GM21526 (cell line): ENCODE data around the gene FGF5.

Experiments
- ATAC-seq: cut with Tn5 transposase; IDR thresholded peaks from one replicate; pipeline ENCODE4 v1.9.1; 2021; ENCODE audit warnings: moderate library complexity; ENCODE audit not compliant: unreplicated experiment, low FRiP score

The FGF5 gene

DNA sequence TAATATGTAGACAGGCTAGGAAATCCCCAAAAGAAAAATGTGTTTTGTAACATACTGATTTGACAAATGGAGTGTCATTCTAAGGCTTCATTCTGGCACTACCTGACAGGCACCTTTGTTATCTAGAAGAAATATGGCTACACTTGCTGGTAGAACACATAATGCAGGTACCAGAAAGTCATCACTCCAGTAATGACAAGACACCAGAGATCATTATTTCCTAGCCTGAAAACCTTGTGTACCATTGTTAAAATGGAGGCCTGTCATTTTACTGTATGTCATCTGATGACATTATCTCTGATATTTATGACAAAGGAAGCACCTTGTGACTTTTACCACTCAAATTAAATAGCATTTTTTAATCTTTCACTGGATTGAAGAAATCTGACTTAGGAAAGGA is 13.5 kb upstream of the FGF5 start:
- no peak for ATAC-seq

DNA sequence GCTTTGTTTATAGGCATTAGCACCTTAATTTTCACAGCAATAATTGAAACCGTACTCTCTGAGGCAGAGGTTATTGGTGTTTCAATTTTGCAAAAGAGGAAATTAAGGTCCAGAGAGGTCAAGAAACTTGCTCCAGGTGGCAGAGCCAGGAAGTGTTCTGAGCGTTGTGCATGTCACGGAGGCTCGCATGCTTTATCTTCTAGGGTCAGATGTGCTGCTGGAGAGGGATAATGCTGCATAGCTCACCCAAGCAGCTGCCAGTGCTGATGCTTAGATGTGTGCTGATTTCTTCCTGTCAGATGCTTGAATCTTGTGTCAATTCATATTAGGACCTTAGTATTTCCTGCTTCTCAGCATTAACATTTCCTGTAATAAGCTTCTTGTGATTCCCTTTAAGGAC is 13.0 kb upstream of the FGF5 start:
- ATAC-seq = no peak

DNA sequence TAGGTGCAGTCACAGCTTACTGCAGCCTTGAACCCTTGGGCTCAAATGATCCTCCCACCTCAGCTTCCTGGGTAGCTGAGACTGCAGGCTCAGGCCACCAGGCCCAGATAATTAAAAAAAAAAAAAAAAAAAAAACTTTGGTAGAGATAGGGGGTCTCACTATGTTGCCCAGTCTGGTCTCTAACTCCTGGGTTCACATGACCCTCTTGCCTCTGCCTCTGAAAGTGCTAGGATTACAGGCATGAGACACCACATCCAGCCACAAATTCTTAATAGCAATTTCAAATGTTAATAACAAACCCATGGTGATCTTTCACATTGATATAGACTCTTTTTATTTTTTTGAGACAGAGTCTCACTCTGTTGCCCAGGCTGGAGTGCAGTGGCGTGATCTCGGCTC is 12.3 kb upstream of the FGF5 start:
- ATAC-seq = no peak

DNA sequence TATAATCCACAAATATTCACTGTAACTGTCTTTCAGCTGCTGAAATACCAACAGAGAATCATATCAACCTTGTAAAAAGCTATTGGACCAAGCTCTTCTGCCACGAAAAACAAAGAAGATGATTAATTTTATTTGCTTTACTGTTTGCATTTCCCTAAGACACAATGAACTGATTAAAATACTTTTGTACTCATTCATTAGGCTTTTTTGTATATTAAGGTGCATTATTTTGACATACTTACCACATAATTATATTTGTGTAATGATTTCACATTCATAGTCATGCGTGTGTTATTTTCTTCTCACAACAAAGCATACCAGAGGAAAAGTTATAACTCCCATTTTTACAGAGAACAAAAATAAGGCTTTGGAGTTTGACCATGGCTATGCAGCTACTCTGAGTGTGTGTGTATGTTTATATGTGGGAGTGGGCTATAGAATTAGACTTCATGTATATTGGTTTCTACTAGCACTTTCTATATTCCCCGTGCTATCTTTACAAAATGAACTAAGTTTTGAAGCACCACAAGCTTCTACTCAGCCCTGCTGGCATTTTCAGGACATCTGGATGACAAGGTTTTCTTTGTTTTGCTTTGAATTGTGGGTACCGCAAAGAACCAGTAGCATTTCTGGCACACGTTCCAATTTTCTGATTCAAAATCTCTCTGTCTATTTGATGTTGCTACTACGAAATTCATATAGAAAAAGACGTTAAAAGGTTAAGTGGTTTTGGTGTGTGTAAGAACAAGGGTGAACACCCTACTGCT is 11.0 kb upstream of the FGF5 start:
- ATAC-seq = no peak

DNA sequence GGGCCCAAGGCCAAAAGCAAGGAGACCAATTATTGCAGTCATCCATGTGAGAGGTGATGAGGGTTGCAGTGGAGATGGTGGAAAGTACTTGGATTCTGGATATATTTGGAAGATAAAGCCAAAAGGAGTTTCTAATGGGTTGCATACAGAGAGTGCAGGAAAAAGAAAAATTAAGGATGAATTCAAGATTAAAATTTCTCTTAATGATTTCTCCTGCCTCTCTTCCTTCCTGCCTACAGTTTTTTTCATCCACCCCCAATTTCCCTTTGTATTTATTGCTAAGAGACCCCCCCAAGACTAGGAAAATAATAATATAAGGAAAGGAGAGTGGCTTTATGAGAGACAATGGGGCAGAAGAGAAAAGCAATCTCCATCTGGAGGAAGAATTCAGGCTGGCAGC is 8.6 kb upstream of the FGF5 start:
- no peak for ATAC-seq

DNA sequence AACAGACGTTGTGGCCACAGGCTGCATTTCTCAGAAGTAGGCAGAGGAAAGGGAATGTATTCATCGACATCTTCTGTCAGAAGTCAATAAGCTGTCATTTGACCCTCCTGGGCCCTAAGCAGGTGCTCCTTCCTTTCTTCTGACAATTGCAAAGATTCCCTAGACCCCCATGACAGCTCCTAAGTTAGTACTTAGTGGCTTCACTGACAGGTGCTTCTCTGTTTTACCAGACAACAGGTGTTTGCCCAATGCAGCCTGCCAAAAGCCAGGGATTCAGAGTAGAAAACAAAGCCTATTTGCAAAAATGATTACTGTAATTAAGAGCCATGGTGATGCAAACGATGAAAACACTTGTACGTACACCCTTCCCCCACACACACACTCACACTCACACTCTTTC is 7.5 kb upstream of the FGF5 start:
- ATAC-seq = no peak

DNA sequence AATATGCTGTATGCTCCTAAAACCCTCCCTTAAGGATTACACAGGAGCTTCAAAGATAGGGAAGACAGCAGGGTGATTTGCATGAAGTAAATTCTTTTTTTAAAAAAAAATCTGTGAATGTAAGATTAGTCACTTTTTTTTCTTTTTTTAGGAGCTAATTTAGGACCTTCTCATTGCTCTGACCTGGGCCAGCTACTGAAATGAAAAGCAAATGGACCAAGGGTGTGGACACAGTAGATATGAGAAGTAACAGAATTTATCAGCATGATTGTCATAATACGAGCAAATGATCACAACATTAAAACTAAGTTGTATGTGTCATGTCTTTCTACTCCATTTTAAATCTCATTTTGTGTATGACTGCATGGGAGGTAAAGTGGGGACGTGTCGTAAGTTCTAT is 6.6 kb upstream of the FGF5 start:
- no peak for ATAC-seq

DNA sequence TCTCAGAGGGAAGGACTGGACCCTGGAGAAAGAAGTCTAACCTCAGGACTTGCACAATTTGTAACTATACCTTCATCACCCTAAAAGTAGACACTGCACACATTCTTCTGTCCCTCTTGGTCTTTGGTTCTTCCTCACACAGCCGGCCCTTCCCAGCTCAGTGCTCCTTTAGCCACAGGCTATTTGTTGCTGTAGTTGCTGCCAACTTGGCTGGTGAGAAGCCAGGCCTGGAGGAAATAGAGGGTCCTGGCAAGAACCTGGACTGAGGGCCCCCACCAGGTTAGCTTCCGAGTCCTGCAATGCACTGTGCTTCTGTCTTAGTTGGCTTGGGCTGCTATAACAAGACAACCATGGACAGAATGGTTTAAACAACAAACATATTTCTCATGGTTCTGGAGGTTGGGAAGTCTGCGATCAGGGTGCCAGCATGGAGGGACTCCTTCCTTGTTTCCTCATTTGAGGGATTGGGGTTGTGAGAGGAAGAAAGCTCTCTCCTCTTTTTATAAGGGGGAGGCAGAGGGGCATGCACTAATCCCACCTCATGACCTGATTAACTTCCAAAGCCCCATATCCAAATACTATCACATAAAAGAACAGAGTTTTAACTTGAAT is 4.4 kb upstream of the FGF5 start:
- ATAC-seq = no peak

DNA sequence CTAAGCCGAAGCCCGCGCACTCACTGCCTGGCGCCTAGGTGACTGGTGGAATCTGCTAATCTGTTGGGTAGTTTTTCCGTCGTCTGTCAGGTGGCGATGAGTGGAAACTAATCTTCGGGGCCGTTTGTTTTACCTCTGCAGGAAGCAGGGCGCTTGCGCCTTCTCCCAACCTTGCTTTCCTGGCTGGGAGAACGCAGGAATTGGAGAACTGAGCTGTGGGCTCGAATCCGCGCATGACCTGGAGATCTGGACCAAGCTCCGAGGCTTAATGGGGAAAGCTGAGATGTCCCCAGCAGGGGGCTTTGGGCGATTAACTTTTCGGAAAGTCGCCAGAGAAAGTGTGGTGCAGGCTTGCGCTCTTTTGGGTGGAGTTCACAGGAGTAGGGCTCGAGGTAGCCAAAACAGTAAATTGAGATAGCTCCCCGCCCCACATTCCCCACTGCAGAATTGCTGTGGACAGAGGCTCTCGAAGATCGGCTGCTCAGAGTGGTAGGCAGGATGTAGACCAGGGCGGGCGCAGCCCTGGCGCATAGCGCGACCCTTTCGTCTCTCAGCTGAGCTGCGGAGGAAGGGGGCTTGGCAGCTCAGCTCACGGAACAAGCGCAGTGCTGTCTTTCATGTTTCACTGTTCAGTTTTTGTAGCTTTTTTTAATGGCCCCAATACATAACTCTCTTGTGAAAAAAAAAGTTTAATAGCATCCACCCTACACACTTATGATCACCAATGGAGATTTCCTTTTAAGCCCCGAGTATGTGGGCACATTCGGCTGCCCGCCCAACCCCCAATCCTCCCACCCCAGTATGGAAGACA is 2.7 kb upstream of the FGF5 start:
- ATAC-seq = no peak

DNA sequence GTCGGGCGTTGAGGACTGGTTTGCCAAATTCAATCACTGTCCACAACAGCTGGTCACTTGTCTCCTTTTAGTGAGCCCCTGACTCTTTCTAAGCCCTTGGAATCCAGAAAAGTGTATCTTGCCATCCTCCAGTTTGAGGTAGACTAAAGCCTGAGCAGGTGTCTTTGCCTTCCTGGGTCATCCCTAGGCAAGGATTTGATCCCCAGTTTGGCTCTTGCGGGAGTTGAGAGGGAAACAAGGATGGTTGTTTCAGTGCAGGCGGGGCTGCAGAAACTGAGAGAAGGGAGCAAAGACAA is 2.2 kb upstream of the FGF5 start:
- ATAC-seq = no peak

DNA sequence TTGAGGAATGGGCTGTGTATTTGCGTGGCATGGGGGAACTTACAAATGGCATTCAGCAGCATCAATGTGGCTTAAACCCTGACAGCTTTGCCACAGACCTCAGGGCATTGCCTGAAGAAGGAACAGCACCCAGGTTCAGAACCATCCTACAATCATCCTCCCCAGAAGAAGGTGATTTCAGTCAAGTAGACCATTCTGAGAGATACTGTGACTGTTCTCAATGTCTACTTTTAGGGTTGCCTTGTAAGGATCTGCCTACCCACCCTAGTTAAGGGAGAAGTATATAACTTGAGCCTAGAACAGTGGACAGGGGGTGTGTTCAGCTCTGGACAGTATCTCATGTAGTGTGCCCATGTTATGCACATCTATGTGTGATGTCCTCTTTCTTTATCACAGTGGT is 1.6 kb upstream of the FGF5 start:
- ATAC-seq = no peak

DNA sequence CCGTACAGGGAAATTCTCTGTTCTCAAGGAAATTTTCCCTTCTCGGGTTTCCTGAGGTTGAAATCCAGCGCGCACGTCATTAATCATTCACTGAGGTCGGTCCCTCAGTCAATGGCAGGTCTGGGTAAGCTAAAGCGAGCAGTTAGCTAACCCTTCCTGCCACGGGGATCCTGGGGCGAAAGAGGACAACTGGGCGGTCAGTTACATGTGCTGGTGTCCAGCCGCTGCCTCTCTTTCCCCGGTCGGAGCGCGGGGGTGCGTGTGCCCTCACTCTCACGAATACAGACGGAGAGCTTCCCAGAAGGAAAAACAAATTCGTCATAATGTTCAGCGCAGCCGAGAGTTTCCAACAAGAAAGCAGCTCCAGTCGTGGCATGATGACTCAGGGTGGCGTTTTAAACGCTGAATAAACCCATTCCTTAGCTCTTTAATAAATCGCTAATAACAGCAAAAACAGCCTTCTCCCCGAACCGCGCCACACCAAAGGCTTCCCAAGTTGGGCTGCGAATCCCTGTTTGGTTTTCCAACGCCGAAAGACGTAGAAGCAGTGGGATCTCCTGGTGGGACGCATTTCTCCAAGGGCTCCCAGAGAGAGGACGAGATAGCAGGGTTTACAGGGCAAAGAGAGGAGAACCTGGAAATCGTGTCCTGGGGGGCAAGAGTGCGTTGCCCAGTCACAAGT is 752 bp upstream of the FGF5 start:
- ATAC-seq = no peak

DNA sequence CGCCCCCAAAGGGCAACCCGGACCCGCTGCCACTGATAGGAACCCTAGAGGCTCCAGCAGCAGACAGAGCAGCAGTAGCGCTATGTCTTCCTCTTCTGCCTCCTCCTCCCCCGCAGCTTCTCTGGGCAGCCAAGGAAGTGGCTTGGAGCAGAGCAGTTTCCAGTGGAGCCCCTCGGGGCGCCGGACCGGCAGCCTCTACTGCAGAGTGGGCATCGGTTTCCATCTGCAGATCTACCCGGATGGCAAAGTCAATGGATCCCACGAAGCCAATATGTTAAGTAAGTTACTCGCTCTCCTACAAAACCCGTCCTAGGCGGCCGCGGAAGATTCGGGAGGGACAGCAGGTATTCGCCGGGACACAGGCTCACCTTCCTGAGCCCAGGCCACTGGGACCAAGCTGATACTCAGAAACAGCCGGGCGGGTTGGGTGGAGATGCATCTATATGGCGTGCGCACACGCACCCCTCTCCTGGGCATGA is 477 bp downstream of the FGF5 start:
- ATAC-seq = peak; percentile 10

DNA sequence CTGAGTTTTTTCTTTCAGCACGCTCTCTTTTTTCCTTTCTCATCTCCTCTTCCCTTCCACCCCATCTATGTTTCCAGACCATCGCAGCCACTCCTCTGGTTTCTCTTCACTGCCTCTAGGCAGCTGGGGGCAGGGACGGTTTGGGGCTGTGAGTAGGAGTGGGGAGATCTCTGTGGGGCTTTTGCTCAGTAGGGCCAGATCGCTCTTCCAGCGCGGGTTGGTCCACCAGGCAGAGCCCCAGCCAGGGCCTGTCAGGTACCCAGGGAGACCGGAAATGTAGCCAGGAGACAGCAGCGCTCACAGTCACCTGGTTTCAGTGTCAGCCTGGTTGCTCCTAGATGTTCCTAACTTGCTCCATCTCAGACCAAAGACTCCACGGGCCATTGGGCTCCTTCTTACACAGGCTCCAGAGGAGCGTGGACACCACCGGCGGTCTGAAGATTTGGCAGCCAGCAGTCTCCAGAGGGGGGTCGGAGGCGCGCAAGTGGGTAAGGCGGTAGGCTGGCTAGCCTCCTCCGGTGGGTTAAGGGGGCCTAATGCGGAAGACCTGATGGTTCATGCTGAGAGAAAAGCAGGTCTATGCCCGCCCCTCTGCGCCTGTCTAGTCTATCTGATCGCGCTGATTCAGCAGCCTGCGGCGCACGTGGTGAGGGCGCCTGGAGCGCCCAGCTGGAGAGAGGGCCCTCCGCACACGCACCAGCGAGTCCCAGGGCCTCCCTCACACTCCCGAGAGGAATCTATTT is 1.8 kb downstream of the FGF5 start:
- ATAC-seq = no peak

DNA sequence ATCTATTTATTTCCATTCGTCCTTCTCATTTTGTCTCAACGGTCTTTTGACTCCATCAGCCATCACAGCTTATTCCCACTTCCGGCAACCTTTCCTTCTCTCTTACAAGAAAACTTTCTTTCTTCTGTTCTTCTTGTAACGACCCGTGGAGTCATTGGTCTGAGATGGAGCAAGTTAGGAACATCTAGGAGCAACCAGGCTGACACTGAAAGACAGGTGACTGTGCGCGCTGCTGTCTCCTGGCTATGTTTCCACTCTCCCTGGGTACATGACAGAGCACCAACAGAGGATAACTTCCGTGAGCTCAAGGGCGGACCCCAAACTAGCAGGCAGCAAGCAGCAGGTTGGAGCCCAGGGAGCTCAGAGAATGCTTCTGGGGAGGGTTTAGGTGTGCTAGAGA is 2.5 kb downstream of the FGF5 start:
- no peak for ATAC-seq

DNA sequence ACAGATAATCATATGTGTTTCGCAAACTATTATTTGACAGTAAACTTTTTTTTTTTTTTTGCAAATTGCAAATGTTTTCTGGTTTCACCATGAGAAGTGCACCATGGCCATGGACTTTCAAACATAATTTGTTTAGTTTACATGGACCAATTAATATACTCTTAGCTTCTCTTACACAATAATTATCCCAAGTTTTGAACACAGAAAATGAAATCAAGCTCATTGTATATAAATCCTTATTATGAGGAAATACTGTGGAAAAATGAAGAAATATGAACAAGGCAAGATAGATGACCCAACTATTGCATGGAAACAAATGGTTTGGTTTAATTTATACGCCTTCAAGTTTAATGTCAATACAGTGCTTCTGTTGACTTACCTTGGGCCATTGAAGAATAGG is 3.9 kb downstream of the FGF5 start:
- no peak for ATAC-seq

DNA sequence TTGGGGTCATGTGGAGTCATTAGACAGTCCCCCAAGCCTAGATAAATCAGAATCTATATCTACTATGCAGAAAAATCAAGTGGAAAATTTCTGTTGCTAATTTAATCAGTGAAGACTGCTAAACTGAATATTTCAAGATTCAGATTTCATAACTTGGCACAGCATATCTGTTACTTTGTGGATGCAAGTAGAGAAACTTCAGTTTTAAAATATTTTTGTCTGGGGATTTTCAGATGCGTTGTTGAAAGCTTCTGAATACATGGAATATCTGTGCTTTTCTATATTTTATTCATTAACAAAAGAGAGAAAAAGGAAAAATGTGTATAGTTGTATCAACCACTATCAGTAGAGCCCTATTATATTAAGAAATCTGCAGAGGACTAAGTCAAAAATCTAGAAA is 4.4 kb downstream of the FGF5 start:
- no peak for ATAC-seq

DNA sequence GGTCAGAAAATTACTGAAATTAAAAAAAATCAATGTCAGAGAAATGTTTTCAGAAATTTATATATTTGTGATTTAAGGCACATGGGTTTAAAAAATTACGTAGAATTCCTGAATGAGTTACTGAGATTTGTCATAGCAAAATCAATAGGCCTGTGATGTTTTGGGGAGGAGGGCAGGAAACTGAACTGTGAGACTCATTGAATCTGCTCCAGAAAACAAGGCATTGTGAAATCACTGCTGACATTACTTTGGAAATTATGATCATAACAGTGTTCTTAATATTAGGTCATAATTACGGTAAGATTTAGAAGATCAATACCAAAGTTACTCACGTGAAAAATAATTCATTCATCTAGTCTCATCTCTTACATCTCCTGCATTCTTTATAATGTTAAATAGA is 5.3 kb downstream of the FGF5 start:
- ATAC-seq = no peak

DNA sequence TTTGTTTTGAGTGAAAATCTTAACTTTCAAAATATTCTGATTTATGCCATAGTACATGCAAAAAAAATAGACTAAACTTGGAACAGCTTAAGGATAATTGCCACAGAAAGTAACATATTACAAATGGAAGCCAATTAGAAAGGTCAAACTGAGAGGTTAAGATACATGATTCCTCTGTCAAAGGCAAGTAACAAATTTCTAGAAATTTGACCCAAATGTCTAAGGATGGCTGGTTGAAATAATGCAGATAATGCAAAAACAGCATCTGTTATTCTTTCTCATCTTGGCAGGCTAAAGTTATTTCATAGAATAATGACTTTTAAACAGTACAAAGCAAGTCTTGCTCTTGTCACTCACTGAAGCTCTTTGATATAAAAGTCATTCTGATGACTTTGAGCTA is 10.5 kb downstream of the FGF5 start:
- ATAC-seq = no peak

DNA sequence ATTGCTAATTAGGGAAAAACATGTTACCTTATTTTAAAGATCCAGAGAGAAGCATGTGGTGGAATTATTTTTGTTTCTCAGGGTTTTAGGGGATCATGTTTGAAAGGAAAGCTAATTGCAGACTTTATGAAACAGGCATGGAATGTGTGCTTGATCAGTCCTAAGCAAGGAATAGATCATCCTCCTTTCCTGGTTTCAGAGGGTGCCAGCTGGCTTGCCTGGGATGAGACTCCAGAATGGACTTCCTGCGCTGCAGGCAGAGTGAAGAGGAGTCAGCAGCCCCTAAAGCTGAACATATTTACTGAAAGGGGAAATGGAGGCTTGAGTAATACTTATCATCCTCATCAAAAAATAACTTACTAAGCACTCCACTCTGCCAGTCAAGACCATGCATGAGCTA is 13.3 kb downstream of the FGF5 start:
- ATAC-seq = no peak

DNA sequence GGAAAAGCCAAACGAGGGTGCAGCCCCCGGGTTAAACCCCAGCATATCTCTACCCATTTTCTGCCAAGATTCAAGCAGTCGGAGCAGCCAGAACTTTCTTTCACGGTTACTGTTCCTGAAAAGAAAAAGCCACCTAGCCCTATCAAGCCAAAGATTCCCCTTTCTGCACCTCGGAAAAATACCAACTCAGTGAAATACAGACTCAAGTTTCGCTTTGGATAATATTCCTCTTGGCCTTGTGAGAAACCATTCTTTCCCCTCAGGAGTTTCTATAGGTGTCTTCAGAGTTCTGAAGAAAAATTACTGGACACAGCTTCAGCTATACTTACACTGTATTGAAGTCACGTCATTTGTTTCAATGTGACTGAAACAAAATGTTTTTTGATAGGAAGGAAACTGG is 20.0 kb downstream of the FGF5 start:
- no peak for ATAC-seq
